Measurements from ENCODE around the gene TBL1Y. TPM values are rescaled to one million over a fixed set of nuclear protein-coding genes. Genes with fewer than 3 reads are reported as not detected.

Gene TBL1Y
- total and polyA plus RNA-seq, 2 of the 13 experiments (the other 11 are each of a cell fraction or from before 2014, with no cell fraction given) = 0.37 to 1.4 TPM

DNA sequence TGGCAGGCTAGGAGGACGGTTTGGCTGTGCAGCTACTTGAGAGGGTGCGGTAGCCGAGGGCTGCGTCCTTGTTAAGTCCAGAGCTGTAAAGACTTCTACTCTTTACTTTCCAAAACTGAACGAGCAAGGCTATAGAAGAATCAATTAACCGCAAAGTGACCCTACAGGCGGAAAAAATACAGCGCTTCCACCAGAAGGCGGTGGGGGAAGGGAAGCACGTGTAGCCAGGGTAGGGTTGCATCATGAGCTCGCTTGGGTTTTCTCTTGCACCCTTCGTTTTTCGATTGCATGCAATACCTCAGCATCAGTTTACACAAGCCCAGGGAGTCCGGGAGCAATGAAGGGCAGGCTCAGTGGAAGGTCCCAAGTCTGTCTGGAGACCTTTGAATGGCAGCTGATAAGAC, 1.4 kb upstream of the TBL1Y start (continued):
- TF ChIP-seq, protein P1, sequence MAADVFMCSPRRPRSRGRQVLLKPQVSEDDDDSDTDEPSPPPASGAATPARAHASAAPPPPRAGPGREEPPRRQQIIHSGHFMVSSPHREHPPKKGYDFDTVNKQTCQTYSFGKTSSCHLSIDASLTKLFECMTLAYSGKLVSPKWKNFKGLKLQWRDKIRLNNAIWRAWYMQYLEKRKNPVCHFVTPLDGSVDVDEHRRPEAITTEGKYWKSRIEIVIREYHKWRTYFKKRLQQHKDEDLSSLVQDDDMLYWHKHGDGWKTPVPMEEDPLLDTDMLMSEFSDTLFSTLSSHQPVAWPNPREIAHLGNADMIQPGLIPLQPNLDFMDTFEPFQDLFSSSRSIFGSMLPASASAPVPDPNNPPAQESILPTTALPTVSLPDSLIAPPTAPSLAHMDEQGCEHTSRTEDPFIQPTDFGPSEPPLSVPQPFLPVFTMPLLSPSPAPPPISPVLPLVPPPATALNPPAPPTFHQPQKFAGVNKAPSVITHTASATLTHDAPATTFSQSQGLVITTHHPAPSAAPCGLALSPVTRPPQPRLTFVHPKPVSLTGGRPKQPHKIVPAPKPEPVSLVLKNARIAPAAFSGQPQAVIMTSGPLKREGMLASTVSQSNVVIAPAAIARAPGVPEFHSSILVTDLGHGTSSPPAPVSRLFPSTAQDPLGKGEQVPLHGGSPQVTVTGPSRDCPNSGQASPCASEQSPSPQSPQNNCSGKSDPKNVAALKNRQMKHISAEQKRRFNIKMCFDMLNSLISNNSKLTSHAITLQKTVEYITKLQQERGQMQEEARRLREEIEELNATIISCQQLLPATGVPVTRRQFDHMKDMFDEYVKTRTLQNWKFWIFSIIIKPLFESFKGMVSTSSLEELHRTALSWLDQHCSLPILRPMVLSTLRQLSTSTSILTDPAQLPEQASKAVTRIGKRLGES (CRISPR knock-in tag; IDR thresholded peaks at IDR 0.05; ENCODE audit: borderline replicate concordance) = no peak
- TF ChIP-seq, protein P2, sequence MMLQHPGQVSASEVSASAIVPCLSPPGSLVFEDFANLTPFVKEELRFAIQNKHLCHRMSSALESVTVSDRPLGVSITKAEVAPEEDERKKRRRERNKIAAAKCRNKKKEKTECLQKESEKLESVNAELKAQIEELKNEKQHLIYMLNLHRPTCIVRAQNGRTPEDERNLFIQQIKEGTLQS (CRISPR knock-in tag; IDR thresholded peaks at IDR 0.05) = peak; percentile 81
- TF ChIP-seq FOXM1 (CRISPR knock-in tag; IDR thresholded peaks at IDR 0.05) (no peak), GABPB1 (CRISPR knock-in tag; IDR thresholded peaks at IDR 0.05) (no peak), NFATC3 (CRISPR knock-in tag; IDR thresholded peaks at IDR 0.05) (no peak), ZNF256 (CRISPR knock-in tag; conservative IDR thresholded peaks at IDR 0.05) (no peak), ZNF329 (CRISPR knock-in tag; IDR thresholded peaks at IDR 0.05; ENCODE audit: low read depth) (no peak), DPF2 (CRISPR knock-in tag; IDR thresholded peaks at IDR 0.05; ENCODE audit: borderline replicate concordance, low read depth) (no peak), ZNF282 (IDR thresholded peaks at IDR 0.05; ENCODE audit: partially characterized antibody) (no peak), PTBP1 (IDR thresholded peaks at IDR 0.05; ENCODE audit: low read depth, low read length, poor library complexity, severe bottlenecking) (no peak), HOXD1 (CRISPR knock-in tag; IDR thresholded peaks at IDR 0.05) (no peak), HNF4A (CRISPR knock-in tag; IDR thresholded peaks at IDR 0.05) (no peak; the same call in 1 of the 2 replicates), ZNF629 (CRISPR knock-in tag; conservative IDR thresholded peaks at IDR 0.05) (no peak), ZNF496 (CRISPR knock-in tag; IDR thresholded peaks at IDR 0.05; ENCODE audit: insufficient replicate concordance) (no peak), ZNF557 (CRISPR knock-in tag; IDR thresholded peaks at IDR 0.05) (no peak), MYC (CRISPR knock-in tag; IDR thresholded peaks at IDR 0.05; ENCODE audit: borderline replicate concordance) (peak; percentile 56; the same call in 1 of the 2 replicates), ZNF562 (CRISPR knock-in tag; IDR thresholded peaks at IDR 0.05; ENCODE audit: borderline replicate concordance) (no peak), FOXA1 (IDR thresholded peaks at IDR 0.05) (no peak), FOXA1 (CRISPR knock-in tag; IDR thresholded peaks at IDR 0.05) (0 out of 2 replicates have a peak, but pooled peaks have one; percentile 22), SIN3A (IDR thresholded peaks at IDR 0.05; ENCODE audit: borderline replicate concordance, low read depth, low read length) (no peak)
- TF ChIP-seq, protein P3, sequence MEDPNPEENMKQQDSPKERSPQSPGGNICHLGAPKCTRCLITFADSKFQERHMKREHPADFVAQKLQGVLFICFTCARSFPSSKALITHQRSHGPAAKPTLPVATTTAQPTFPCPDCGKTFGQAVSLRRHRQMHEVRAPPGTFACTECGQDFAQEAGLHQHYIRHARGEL (CRISPR knock-in tag; IDR thresholded peaks at IDR 0.05) = no peak
- TF ChIP-seq, protein P4, sequence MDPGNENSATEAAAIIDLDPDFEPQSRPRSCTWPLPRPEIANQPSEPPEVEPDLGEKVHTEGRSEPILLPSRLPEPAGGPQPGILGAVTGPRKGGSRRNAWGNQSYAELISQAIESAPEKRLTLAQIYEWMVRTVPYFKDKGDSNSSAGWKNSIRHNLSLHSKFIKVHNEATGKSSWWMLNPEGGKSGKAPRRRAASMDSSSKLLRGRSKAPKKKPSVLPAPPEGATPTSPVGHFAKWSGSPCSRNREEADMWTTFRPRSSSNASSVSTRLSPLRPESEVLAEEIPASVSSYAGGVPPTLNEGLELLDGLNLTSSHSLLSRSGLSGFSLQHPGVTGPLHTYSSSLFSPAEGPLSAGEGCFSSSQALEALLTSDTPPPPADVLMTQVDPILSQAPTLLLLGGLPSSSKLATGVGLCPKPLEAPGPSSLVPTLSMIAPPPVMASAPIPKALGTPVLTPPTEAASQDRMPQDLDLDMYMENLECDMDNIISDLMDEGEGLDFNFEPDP (CRISPR knock-in tag; conservative IDR thresholded peaks at IDR 0.05) = no peak
- TF ChIP-seq, protein P5, sequence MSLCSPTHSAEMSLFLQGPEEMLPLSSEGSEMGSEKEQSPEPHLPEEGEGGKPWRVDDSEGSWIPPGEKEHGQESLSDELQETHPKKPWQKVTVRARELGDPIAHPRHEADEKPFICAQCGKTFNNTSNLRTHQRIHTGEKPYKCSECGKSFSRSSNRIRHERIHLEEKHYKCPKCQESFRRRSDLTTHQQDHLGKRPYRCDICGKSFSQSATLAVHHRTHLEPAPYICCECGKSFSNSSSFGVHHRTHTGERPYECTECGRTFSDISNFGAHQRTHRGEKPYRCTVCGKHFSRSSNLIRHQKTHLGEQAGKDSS (CRISPR knock-in tag; IDR thresholded peaks at IDR 0.05; ENCODE audit: borderline replicate concordance, low read depth) = no peak

Measured in HepG2 (cell line).